Tracheal epithelial cell (primary cell): ENCODE data around the gene KRTAP5-5. TPM values are rescaled to one million over a fixed set of nuclear protein-coding genes. Genes with fewer than 3 reads are reported as not detected.

ENCODE experiments used
- total RNA-seq: library from RNA; depleted of rRNA; stranded (reverse); fragments of >200 nt; gene quantifications from 2 replicates; pipeline ENCODE4 v1.2.1, GENCODE V29; 2014

Gene KRTAP5-5, protein sequence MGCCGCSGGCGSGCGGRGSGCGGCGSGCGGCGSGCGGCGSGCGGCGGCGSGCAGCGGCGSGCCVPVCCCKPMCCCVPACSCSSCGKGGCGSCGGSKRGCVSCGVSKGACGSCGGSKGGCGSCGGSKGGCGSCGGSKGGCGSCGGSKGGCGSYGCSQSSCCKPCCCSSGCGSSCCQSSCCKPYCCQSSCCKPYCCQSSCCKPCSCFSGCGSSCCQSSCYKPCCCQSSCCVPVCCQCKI
- total RNA-seq, result not detected in 2 replicates

GRCh38 chr11:1629326-1630185 lies at the start of gene KRTAP5-5:
TSS of gene KRTAP5-5 (plus strand) at chr11:1629775. CDS start at chr11:1629841, 66 bp downstream.

GRCh38 chr11:1584661-1585370 lies 44.8 kb upstream of the KRTAP5-5 start, which contains the start of gene KRTAP5-1:
TSS of gene KRTAP5-1 (minus strand) at chr11:1585283. CDS start at chr11:1585249, 34 bp downstream.

DNA sequence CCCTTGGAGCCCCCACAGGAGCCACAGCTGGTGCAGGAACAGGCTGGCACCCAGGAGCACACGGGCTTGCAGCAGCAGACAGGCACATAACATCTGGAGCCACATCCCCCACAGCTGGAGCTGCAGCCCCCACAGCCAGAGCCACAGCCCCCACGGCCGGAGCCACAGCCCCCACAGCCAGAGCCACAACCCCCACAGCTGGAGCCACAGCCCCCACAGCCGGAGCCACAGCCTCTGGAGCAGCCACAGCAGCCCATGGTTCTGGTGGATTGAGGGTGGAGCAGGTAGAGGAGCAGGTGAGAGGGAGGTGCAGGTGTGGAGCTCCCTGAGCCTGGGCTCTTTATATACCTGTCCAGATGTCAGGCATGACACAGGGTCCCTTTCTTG lies 31.6 kb upstream of the KRTAP5-5 start, which contains the start of gene KRTAP5-2:
KRTAP5-2 (minus strand) TSS at position 301 of the 387 bp plus-strand sequence; CDS start at position 257, 44 bp downstream.

DNA sequence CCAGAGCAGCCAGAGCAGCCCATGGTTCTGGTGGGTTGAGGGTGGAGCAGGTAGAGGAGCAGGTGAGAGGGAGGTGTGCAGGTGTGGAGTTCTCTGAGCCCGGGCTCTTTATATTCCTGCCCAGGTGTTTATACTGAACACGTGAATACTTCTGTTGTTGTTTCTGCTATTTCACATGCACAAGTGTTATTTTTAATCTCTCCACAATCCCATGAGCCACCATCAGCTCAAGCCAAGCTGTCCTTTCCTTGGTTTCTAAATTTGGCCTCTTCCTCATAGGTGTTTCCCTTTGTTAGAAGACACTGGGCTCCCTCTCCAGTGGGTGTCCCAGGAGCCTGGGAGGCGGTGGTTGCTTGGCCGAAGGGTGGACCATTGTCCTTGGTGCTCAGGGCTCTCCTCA lies 21.2 kb upstream of the KRTAP5-5 start, which contains the start of gene KRTAP5-3:
KRTAP5-3 (minus strand) TSS at position 101 of the 400 bp plus-strand sequence; CDS start at position 23, 78 bp downstream.

GRCh38 chr11:1622086-1622485 lies 7.5 kb upstream of the KRTAP5-5 start, which contains the start of gene KRTAP5-4:
TSS of gene KRTAP5-4 (minus strand) at chr11:1622138. CDS start at chr11:1622093, 45 bp downstream.

Other genes starting within 250 kb of the KRTAP5-5 start
- under 0.01 TPM in 1 of 2 replicates, not detected in the other for gene BRSK2, start 239.8 kb upstream of the KRTAP5-5 start, total RNA-seq
- gene MOB2, start 143.0 kb upstream of the KRTAP5-5 start, total RNA-seq, result 32.4 and 34.5 TPM in 2 replicates
- gene DUSP8, start 57.5 kb upstream of the KRTAP5-5 start, total RNA-seq, result 0.21 and 0.96 TPM in 2 replicates
- gene KRTAP5-1, start 44.5 kb upstream of the KRTAP5-5 start, total RNA-seq, result not detected in 2 replicates
- not detected in 2 replicates for gene KRTAP5-2, start 31.5 kb upstream of the KRTAP5-5 start, total RNA-seq
- not detected in 2 replicates for gene KRTAP5-3, start 21.3 kb upstream of the KRTAP5-5 start, total RNA-seq
- not detected in 2 replicates for gene KRTAP5-4, start 7.6 kb upstream of the KRTAP5-5 start, total RNA-seq
- gene KRTAP5-6, start 67.4 kb downstream of the KRTAP5-5 start, total RNA-seq, result not detected in 2 replicates
- gene IFITM10, start 120.8 kb downstream of the KRTAP5-5 start, total RNA-seq, result 1.2 and 1.9 TPM in 2 replicates
- gene CTSD, start 134.2 kb downstream of the KRTAP5-5 start, total RNA-seq, result 288 and 574 TPM in 2 replicates
- 1.9 and 2.8 TPM in 2 replicates for gene SYT8, start 205.2 kb downstream of the KRTAP5-5 start, total RNA-seq
- gene TNNI2, start 209.2 kb downstream of the KRTAP5-5 start, total RNA-seq, result not detected in 2 replicates
- not detected in 2 replicates for gene LSP1, start 223.3 kb downstream of the KRTAP5-5 start, total RNA-seq